Activated naive CD8-positive, alpha-beta T cell treated with anti-CD3 and anti-CD28 coated beads, Interleukin-2, amount 10 ng/mL, durations not matched to agents 7 days and 5 days (primary cell): ENCODE data around the gene ZFAND3. TPM values are rescaled to one million over a fixed set of nuclear protein-coding genes. Genes with fewer than 3 reads are reported as not detected.
"Not testable (repeated sequence)": the region's sequence is repeated elsewhere in the genome, so short reads cannot be mapped to it uniquely, and the experiment has no call there.

Experiments
- ATAC-seq: fragments of 150-1000 bp; cut with Tn5 transposase; one replicate; pipeline ENCODE4 v1.10.0; 2021; ENCODE audit warnings: low read depth, moderate library complexity
- POLR2A ChIA-PET: fragments of 350-600 bp; sonication (Branson Sonifier 250); formaldehyde crosslinking; loops from one replicate; lab custom pipeline; 2021; ENCODE audit warnings: antibody characterized with exemption; lab: Charles Lee
- DNase-seq: peaks from one replicate; pipeline ENCODE4 v3.0.0; 2021
- H3K27ac Mint-ChIP-seq: one replicate; pipeline ENCODE4 v1.8.0; 2022; ENCODE audit warnings: mild to moderate bottlenecking, mixed read lengths
- H3K27me3 Mint-ChIP-seq: one replicate; pipeline ENCODE4 v1.8.0; 2022; ENCODE audit warnings: mild to moderate bottlenecking, moderate library complexity, mixed read lengths
- H3K36me3 Mint-ChIP-seq: one replicate; pipeline ENCODE4 v1.8.0; 2021; ENCODE audit warnings: mild to moderate bottlenecking, mixed read lengths
- H3K4me1 Mint-ChIP-seq: one replicate; pipeline ENCODE4 v1.8.0; 2021; ENCODE audit warnings: mixed read lengths
- H3K4me3 Mint-ChIP-seq: one replicate; pipeline ENCODE4 v1.8.0; 2022; ENCODE audit warnings: mild to moderate bottlenecking, moderate library complexity, mixed read lengths
- H3K9me3 Mint-ChIP-seq: one replicate; pipeline ENCODE4 v1.8.0; 2021; ENCODE audit warnings: mixed read lengths
- total RNA-seq, 2 experiments: library from RNA; stranded (reverse); gene quantifications; one replicate each; pipeline ENCODE4 v1.2.3, GENCODE V29; 2021

The ZFAND3 gene
- total RNA-seq, 2 experiments from 2014 or later: 35.7 to 36.3 TPM

DNA sequence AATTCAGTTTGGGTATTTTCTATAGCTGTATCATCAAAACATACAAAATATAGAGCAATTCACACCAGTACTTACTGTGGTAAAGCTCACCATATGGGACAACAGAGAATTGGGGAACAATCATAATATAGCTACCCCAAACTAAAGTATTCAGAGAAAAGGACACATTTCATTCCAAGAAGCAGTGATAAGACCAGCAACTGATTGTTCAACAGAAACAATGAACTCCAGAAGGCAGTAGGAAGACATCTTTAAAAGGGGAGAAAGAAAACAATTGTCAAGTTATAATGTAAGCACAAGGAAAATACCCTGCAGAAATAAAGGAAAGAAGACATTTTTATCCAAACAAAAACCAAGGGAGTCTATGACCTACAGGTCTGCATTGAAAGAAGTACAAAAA is 210.9 kb downstream of the ZFAND3 start:
- no peak for DNase-seq
- Mint-ChIP-seq H3K36me3 (peaks cover 6% of the 10 kb centered on the region), H3K9me3 (no peaks in the 10 kb centered on the region), H3K27me3 (no peaks in the 10 kb centered on the region), H3K4me3 (no peak overlapping the region), H3K4me1 (peaks cover 27% of the 10 kb centered on the region), H3K27ac (no peak overlapping the region)
- POLR2A ChIA-PET: no interaction called here
- no peak for ATAC-seq

DNA sequence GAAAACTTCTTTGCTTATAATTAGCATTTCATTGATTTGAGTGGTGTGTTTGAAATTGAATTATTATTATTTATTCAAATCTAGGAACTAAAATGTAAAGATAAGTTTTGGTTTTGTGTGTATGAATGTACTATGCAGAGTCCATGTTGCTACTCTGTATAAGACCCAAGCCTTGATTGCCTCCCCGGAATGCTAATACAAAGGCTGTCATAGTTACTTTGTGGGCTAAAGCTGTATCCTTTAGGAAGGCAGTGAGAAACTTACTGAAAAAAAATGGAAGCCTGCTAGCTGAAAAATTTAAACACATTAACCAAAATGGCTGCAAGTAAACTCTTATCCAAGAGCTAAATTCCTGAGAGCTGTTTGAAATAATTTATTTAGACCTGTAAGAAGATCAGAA is 213.3 kb downstream of the ZFAND3 start:
- Mint-ChIP-seq H3K9me3 (no peaks in the 10 kb centered on the region), H3K36me3 (peaks cover 6% of the 10 kb centered on the region), H3K27me3 (no peaks in the 10 kb centered on the region), H3K4me1 (peaks cover 22% of the 10 kb centered on the region), H3K4me3 (no peak overlapping the region), H3K27ac (no peak overlapping the region)
- POLR2A ChIA-PET: no interaction called here
- DNase-seq (no peak), ATAC-seq (no peak)

DNA sequence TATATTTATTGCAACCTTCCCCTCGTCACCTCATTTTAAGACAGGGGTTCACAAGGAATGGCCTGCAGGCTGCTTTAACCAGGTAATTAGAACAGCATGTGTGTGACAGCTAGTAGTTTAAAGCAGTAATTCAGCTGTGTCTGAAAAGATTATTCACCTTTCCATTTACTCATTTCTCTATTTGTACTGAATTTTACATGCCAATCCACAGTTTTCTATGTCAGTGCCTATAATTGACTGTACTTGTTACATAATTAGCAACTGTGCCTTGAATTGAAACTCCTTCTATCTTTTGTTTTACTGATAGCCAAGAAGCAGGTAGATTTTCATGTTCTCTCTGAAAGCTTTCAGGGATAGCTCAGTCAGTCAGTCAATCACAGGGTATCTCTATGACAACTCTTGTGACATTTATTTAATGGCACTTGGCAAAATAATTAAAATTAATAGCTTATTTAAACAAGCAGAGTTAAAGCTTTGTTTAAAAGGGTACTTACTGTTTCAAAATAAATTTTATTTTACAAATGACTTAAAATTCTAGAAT is 214.0 kb downstream of the ZFAND3 start:
- POLR2A ChIA-PET: no interaction called here
- peaks cover 16% of the 10 kb centered on the region for H3K4me1 Mint-ChIP-seq
- H3K27ac Mint-ChIP-seq: no peak overlapping the region
- no peak overlapping the region for H3K4me3 Mint-ChIP-seq
- DNase-seq (no peak), ATAC-seq (no peak)
- H3K27me3 Mint-ChIP-seq: no peaks in the 10 kb centered on the region
- H3K9me3 Mint-ChIP-seq: no peaks in the 10 kb centered on the region
- peaks cover 6% of the 10 kb centered on the region for H3K36me3 Mint-ChIP-seq

DNA sequence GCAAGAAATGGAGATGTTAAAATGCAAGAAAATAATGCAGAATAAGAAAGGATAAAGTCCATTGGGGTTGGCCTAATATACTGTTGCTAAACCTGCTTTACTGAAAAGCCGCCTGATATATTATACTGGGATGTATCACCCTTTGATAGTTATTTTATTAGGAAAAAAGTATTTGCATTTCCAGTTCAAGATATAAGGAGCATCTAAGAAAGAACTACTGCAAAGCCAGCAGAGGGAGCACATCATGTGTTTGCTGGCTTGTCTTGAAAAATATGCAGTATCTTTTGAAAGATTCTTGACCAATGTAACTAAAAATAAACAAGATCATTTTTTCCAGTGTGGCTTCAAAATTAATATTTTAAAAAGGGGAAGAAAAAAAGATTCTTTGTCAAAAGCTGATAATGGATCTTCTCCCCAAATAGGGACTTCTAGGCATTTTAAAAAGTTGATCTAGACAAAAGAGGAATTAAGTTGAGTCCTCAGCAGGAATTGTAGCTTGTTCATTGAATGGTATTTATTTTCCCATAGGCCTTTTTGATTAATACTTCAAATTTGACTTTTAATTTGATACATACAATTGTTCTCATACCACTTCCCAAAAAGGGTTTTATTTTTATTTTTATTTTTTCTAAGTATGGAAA is 214.9 kb downstream of the ZFAND3 start:
- H3K27me3 Mint-ChIP-seq: no peaks in the 10 kb centered on the region
- POLR2A ChIA-PET: no interaction called here
- peaks cover 5% of the 10 kb centered on the region for H3K36me3 Mint-ChIP-seq
- DNase-seq (no peak), ATAC-seq (no peak)
- H3K4me1 Mint-ChIP-seq: peaks cover 13% of the 10 kb centered on the region
- H3K4me3 Mint-ChIP-seq: no peak overlapping the region
- H3K27ac Mint-ChIP-seq: no peak overlapping the region
- no peaks in the 10 kb centered on the region for H3K9me3 Mint-ChIP-seq

DNA sequence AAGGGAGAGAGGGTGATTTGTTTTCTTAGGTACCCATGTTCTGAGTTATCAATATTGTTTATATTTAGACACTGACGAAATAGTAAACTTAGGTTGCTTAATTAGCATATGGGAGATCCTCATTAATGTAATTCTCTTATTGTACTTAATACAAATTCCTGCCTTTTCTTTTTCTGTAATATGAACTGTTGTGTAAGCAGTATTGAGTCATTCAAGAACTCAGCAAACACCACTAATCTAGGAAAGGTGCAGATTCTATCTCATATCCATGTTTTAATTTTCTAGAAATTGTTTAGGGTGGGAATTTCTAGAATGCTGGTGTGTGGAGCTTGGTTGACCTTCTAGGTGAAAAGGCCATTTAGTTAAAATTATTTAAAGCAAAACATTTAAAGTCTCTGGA is 216.0 kb downstream of the ZFAND3 start:
- H3K27ac Mint-ChIP-seq: no peak overlapping the region
- POLR2A ChIA-PET: no interaction called here
- DNase-seq (no peak), ATAC-seq (no peak)
- peaks cover 11% of the 10 kb centered on the region for H3K4me1 Mint-ChIP-seq
- H3K9me3 Mint-ChIP-seq: no peaks in the 10 kb centered on the region
- H3K27me3 Mint-ChIP-seq: no peaks in the 10 kb centered on the region
- peaks cover under 1% of the 10 kb centered on the region for H3K36me3 Mint-ChIP-seq
- H3K4me3 Mint-ChIP-seq: no peak overlapping the region

DNA sequence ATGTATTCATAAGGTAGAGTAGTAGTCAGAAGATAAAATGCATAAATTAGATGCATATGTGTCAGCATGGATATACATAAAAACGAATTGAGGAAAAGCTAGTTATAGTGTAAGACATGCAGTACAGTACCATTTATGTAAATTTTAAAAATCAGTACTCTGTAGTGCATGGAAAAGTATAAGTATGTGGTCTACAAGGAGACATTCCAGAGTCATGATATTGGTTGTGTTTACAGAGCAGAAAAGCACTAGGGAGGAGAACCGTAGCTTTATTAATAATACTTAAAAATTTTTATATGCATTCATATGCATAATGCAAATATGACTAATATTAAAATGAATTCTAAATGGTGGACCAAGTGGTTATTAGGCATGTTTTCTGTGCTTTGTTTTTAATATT is 220.0 kb downstream of the ZFAND3 start:
- no peak overlapping the region for H3K27ac Mint-ChIP-seq
- no peaks in the 10 kb centered on the region for H3K9me3 Mint-ChIP-seq
- peaks cover 5% of the 10 kb centered on the region for H3K4me1 Mint-ChIP-seq
- ATAC-seq: no peak
- POLR2A ChIA-PET: no interaction called here
- H3K4me3 Mint-ChIP-seq: no peak overlapping the region
- H3K36me3 Mint-ChIP-seq: no peaks in the 10 kb centered on the region
- no peak for DNase-seq
- no peaks in the 10 kb centered on the region for H3K27me3 Mint-ChIP-seq

DNA sequence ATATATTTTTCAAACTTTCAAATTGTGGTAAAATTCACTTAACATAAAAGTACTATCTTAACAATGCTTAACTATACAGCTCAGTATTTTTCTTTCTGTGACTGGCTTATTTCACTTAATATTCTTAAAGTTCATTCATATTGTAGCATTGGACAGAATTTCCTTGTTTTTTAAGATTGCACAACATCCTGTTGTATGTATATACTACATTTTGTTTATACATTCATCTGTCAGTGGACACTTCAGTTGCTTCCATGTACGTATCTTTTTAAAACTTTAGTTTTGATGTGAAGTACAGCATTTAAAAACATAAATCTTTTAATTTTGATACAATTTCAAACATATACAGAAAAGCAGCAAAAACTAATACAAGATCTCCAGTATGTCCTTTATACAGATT is 220.7 kb downstream of the ZFAND3 start:
- no peak for DNase-seq
- H3K36me3 Mint-ChIP-seq: no peaks in the 10 kb centered on the region
- H3K27me3 Mint-ChIP-seq: no peaks in the 10 kb centered on the region
- H3K9me3 Mint-ChIP-seq: no peaks in the 10 kb centered on the region
- POLR2A ChIA-PET: no interaction called here
- H3K4me3 Mint-ChIP-seq: no peak overlapping the region
- H3K27ac Mint-ChIP-seq: no peak overlapping the region
- H3K4me1 Mint-ChIP-seq: no peaks in the 10 kb centered on the region
- ATAC-seq: no peak

DNA sequence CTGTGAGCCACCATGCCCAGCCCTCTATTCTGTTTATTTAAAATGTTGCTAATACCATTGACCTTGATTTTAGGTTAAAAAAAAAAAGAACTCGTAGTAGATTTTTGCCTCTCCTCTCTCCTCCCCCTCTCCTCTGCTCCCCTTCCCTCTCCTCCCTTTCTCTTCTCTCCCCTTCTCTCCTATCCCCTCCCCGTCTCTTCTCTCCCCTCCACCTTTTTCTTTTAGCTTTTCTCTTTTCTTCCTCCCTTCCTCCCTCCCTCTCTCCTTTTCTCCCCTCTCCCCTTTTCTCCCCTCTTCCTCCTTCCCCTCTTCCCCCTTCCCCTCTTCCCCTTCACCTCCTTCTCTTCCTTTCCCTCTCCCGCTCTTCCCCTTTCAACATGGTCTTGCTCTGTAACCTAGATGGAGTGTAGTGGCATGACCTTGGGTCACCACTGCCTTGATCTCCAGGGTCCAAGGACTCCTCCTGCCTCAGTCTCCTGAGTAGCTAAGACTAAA is 223.8 kb downstream of the ZFAND3 start:
- Mint-ChIP-seq H3K4me1 (no peaks in the 10 kb centered on the region), H3K9me3 (no peaks in the 10 kb centered on the region), H3K27ac (no peak overlapping the region), H3K36me3 (no peaks in the 10 kb centered on the region), H3K27me3 (no peaks in the 10 kb centered on the region), H3K4me3 (no peak overlapping the region)
- no peak for DNase-seq
- POLR2A ChIA-PET: no interaction called here
- no peak for ATAC-seq

DNA sequence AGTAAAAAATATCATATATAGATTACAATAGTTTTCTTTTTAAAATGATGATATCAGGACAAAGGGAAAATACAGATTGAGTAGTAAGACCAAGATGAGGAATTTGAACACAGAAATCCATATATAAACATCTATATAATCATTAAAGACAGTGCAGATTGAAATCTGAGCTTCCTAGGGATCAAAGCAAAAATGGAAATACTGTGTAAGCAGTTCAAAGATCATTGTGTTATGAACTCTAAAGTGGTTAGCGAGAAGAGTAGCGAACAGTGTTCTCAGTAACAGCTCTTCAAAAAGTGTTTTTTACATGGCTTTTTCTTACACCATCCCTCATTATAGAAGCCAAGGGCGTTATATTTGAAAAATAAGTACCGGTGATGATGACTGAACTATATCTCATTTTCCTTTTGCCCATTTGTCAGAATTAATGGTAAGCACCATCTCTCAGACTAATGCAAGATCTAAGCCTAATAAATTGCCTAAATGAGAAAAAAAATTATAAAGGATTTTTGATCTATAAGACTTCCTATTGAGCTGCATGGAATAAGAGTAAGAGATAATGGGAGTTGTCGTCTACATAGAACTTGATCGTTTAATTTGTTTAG is 226.3 kb downstream of the ZFAND3 start:
- ATAC-seq (no peak), DNase-seq (no peak)
- H3K27ac Mint-ChIP-seq: no peak overlapping the region
- no peak overlapping the region for H3K4me3 Mint-ChIP-seq
- H3K4me1 Mint-ChIP-seq: no peaks in the 10 kb centered on the region
- H3K27me3 Mint-ChIP-seq: no peaks in the 10 kb centered on the region
- peaks cover 9% of the 10 kb centered on the region for H3K36me3 Mint-ChIP-seq
- peaks cover 3% of the 10 kb centered on the region for H3K9me3 Mint-ChIP-seq
- POLR2A ChIA-PET: no interaction called here

DNA sequence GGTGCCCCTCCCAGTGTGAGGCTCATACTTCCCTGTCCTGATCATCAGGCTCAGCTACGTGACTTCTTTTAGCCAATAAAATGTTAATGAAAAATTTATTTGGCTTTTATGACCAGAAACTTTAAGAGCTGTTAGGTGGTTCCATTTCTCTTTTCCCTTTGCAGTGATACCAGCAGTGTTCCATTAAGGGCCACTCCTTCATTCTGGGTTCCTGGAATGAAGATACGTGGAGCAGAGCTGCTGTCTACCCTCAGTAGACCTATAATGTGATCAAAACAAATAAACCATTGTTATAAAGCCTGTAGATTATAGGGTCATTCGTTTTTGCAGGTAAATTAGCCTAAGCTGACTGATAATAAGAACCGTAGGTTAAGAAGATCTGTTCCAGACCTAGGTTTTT is 228.0 kb downstream of the ZFAND3 start:
- Mint-ChIP-seq H3K4me1 (no peaks in the 10 kb centered on the region), H3K27me3 (no peaks in the 10 kb centered on the region)
- POLR2A ChIA-PET: interaction anchor here (0.6 kb wide), 1 partner anchor 695 kb away, joined by 3 read pairs; no protein-coding TSS in a partner anchor

DNA sequence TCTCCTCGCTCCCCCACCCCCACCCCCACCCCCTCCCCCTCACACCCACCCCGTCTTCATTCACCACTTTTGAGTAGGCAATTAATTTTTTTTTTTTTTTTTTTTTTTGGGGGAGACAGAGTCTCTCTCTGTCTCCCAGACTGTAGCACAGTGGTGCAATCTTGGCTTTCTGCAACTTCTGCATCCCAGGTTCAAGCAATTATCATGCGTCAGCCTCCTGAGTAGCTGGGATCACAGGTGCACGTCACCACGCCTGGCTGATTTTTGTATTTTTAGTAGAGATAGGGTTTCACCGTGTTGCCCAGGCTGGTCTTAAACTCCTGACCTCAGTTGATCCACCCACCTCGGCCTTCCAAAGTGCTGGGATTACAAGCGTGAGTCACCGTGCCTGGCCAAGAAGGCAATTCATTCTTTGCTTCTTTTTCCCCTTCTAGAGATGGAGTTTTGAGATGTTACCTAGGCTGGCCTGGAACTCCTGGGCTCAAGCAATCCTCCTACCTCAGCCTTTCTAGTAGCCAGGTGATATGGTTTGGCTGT is 230.4 kb downstream of the ZFAND3 start:
- H3K9me3 Mint-ChIP-seq, H3K27ac Mint-ChIP-seq, POLR2A ChIA-PET, H3K4me1 Mint-ChIP-seq, DNase-seq, H3K27me3 Mint-ChIP-seq, ATAC-seq, H3K36me3 Mint-ChIP-seq, H3K4me3 Mint-ChIP-seq: not testable (repeated sequence)

More for the DNA sequence above, 228.0 kb downstream of the ZFAND3 start:
- no peak for ATAC-seq
- peaks cover 9% of the 10 kb centered on the region for H3K36me3 Mint-ChIP-seq
- H3K4me3 Mint-ChIP-seq: no peak overlapping the region
- H3K9me3 Mint-ChIP-seq: peaks cover 3% of the 10 kb centered on the region
- no peak overlapping the region for H3K27ac Mint-ChIP-seq
- no peak for DNase-seq

DNA sequence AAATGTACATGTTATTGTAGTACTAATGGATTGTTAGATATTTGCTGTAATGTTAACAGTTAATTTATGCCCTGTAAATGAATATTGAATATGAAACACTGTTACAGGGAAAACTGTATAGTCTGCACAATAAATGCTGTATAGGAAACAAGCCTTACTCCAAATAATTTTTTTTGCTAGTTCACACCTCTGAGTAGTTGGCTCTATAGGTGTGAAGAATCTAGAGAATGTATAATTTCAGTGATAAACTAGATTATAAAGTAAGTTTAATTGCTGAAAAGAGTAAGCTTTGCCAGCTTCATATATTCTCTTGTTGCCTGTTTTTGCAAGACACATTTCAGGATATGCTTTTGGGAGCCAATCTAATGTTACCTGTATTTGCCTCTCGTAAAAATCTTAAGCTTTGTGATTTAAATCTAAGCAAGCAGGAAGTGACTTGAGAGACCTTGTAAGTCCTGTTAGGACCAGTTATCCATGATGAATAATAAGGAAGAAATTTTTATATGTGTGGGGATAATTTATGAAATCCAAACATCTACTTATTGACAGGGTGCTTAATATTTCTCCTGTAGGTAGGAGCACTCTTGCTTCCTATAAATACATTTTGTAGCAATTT is 232.4 kb downstream of the ZFAND3 start:
- no peaks in the 10 kb centered on the region for H3K4me1 Mint-ChIP-seq
- POLR2A ChIA-PET: no interaction called here

DNA sequence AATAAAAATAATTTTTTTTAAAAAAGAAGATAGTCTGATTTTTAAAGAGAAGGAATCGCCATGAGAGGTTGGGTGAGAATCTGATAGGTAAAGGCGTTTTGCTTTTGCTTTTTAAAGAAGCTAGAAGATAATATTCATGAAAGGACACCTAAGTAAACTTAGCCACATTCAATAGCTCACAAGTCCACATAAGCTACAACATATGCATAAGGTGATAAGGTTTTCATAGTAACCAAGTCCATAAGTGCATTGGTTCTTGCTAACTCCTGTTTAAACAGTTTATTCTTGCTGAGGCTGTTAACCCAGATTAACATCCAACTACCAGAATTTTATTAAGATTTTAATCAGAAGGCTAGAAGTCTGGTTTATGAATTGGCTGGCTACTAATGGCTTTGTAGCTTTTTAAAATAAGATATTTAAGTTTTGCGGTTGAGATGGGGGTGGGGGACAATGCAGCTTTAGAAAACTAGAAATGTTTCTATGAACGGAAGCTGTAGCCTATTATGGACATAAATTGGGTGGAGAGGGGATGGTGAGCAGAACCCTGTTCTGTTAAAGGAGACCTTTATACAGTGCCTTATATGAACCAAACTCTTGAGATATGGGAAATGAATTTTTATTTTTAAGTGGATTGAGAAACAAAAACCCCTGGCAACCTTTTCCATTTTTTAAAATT is 235.1 kb downstream of the ZFAND3 start:
- H3K27ac Mint-ChIP-seq: no peak overlapping the region
- no peaks in the 10 kb centered on the region for H3K27me3 Mint-ChIP-seq
- no peak overlapping the region for H3K4me3 Mint-ChIP-seq
- DNase-seq (no peak), ATAC-seq (no peak)
- peaks cover 11% of the 10 kb centered on the region for H3K4me1 Mint-ChIP-seq
- POLR2A ChIA-PET: interaction anchor here (0.5 kb wide), 1 partner anchor 53 kb away, joined by 3 read pairs; no protein-coding TSS in a partner anchor
- peaks cover 2% of the 10 kb centered on the region for H3K36me3 Mint-ChIP-seq
- H3K9me3 Mint-ChIP-seq: peaks cover 2% of the 10 kb centered on the region

More for the DNA sequence above, 232.4 kb downstream of the ZFAND3 start:
- Mint-ChIP-seq H3K27me3 (no peaks in the 10 kb centered on the region), H3K9me3 (peaks cover 3% of the 10 kb centered on the region), H3K27ac (no peak overlapping the region), H3K4me3 (no peak overlapping the region), H3K36me3 (peaks cover 9% of the 10 kb centered on the region)
- ATAC-seq: no peak
- DNase-seq: no peak
